RWPE2 (cell line): ENCODE measurements around the gene MPPED2.

ENCODE experiments used
- ATAC-seq: fragments of 200-7000 bp; cut with Tn5 transposase; 3 replicates; pipeline ENCODE4 v1.9.1; 2021; ENCODE audit warnings: low read depth
- DNase-seq: peaks from one replicate; pipeline ENCODE4 v3.0.0-alpha.2; 2020; ENCODE audit warnings: low spot score
- H3K27ac ChIP-seq: fragments of 450-650 bp; 2 replicates; pipeline ENCODE4 v1.5.1; 2017; ENCODE audit warnings: mild to moderate bottlenecking; ENCODE audit not compliant: poor library complexity, severe bottlenecking
- H3K27me3 ChIP-seq: fragments of 250-450 bp; sonication (Bioruptor Pico); 2 replicates; pipeline ENCODE4 v1.5.1; 2021; ENCODE audit warnings: mild to moderate bottlenecking, moderate library complexity; ENCODE audit not compliant: insufficient read depth, poor library complexity, severe bottlenecking
- H3K36me3 ChIP-seq: fragments of 250-450 bp; sonication (Bioruptor Pico); 2 replicates; pipeline ENCODE4 v1.5.1; 2020; ENCODE audit warnings: low read depth, mild to moderate bottlenecking, moderate library complexity
- H3K4me1 ChIP-seq: fragments of 250-450 bp; sonication (Bioruptor Pico); 2 replicates; pipeline ENCODE4 v1.5.1; 2021; ENCODE audit warnings: mild to moderate bottlenecking, moderate library complexity; ENCODE audit not compliant: insufficient read depth, poor library complexity, severe bottlenecking
- H3K4me3 ChIP-seq: fragments of 250-450 bp; sonication (Bioruptor Pico); 2 replicates; pipeline ENCODE4 v1.5.1; 2021; ENCODE audit warnings: mild to moderate bottlenecking, moderate library complexity; ENCODE audit not compliant: severe bottlenecking
- H3K9me3 ChIP-seq: fragments of 250-450 bp; sonication (Bioruptor Pico); 2 replicates; pipeline ENCODE4 v1.5.1; 2021; ENCODE audit warnings: mild to moderate bottlenecking, moderate library complexity; ENCODE audit not compliant: severe bottlenecking
- CTCF ChIP-seq: fragments of 450-650 bp; IDR thresholded peaks from one replicate; pipeline ENCODE4 v1.5.1; 2017; ENCODE audit warnings: mild to moderate bottlenecking, moderate library complexity; ENCODE audit not compliant: poor library complexity, severe bottlenecking

Gene MPPED2

GRCh38 chr11:30471244-30471643, 114.9 kb downstream of the MPPED2 start:
- no peaks in the 10 kb centered on the region for H3K4me1 ChIP-seq
- no peak for ATAC-seq
- DNase-seq, result no peak
- H3K27ac ChIP-seq, result no peak overlapping the region
- no peak overlapping the region for H3K4me3 ChIP-seq
- no peaks in the 10 kb centered on the region for H3K36me3 ChIP-seq
- no peak for TF ChIP-seq CTCF
- H3K27me3 ChIP-seq, result no peaks in the 10 kb centered on the region
- H3K9me3 ChIP-seq, result no peaks in the 10 kb centered on the region

- H3K27ac ChIP-seq, result no peak overlapping the region
- no peaks in the 10 kb centered on the region for H3K9me3 ChIP-seq
- H3K4me1 ChIP-seq, result no peaks in the 10 kb centered on the region
- no peak for TF ChIP-seq CTCF
- no peak for ATAC-seq
- no peak for DNase-seq
- no peaks in the 10 kb centered on the region for H3K36me3 ChIP-seq
- no peaks in the 10 kb centered on the region for H3K27me3 ChIP-seq
- no peak overlapping the region for H3K4me3 ChIP-seq
Measured at GRCh38 chr11:30468881-30469280, 117.3 kb downstream of the MPPED2 start.

GRCh38 chr11:30467176-30467575, 119.0 kb downstream of the MPPED2 start:
- H3K4me3 ChIP-seq, result no peak overlapping the region
- no peak for TF ChIP-seq CTCF
- H3K27ac ChIP-seq, result no peak overlapping the region
- DNase-seq (no peak), ATAC-seq (no peak)
- no peaks in the 10 kb centered on the region for H3K9me3 ChIP-seq
- H3K36me3 ChIP-seq, result no peaks in the 10 kb centered on the region
- H3K4me1 ChIP-seq, result no peaks in the 10 kb centered on the region
- H3K27me3 ChIP-seq, result no peaks in the 10 kb centered on the region

GRCh38 chr11:30465623-30466022, 120.5 kb downstream of the MPPED2 start:
- TF ChIP-seq CTCF, result no peak

GRCh38 chr11:30465192-30465591, 121.0 kb downstream of the MPPED2 start:
- no peak for DNase-seq
- Histone ChIP-seq H3K9me3 (no peaks in the 10 kb centered on the region), H3K27ac (no peak overlapping the region), H3K36me3 (no peaks in the 10 kb centered on the region), H3K27me3 (no peaks in the 10 kb centered on the region), H3K4me3 (no peak overlapping the region), H3K4me1 (no peaks in the 10 kb centered on the region)
- TF ChIP-seq CTCF, result no peak
- ATAC-seq, result no peak

More at GRCh38 chr11:30465623-30466022, 120.5 kb downstream of the MPPED2 start:
- H3K27me3 ChIP-seq, result no peaks in the 10 kb centered on the region
- no peaks in the 10 kb centered on the region for H3K9me3 ChIP-seq
- no peak for DNase-seq
- H3K4me3 ChIP-seq, result no peak overlapping the region
- no peak for ATAC-seq
- no peak overlapping the region for H3K27ac ChIP-seq
- H3K4me1 ChIP-seq, result no peaks in the 10 kb centered on the region
- H3K36me3 ChIP-seq, result no peaks in the 10 kb centered on the region
